Panc1 (cell line): ENCODE results near the gene RUVBL1. TPM values are rescaled to one million over a fixed set of nuclear protein-coding genes. Genes with fewer than 3 reads are reported as not detected.

Source experiments
- ATAC-seq: fragments of 200-7000 bp; cut with Tn5 transposase; 2 replicates; pipeline ENCODE4 v1.9.1; 2020; ENCODE audit warnings: mild to moderate bottlenecking, moderate library complexity
- BruUV-seq: library from RNA; stranded (reverse); fragments of 400-500 nt; replicated peaks from 2 replicates; lab custom pipeline; 2021; lab: Mats Ljungman, UMichigan
- CTCF ChIA-PET: fragments of 300-600 bp; sonication (Branson Sonifier 250); formaldehyde crosslinking; loops from one replicate; lab custom pipeline; 2022; ENCODE audit warnings: antibody characterized with exemption; lab: Charles Lee
- POLR2A ChIA-PET: fragments of 300-600 bp; sonication (Branson Sonifier 250); formaldehyde crosslinking; loops from one replicate; lab custom pipeline; 2022; ENCODE audit warnings: antibody characterized with exemption; lab: Charles Lee
- DNase-seq: peaks from one replicate; pipeline ENCODE4 v3.0.0-alpha.2; 2010; ENCODE audit warnings: low read depth, low spot score
- H3K27ac ChIP-seq: 2 replicates; pipeline ENCODE4 v1.5.1; 2011; ENCODE audit warnings: mild to moderate bottlenecking, low read length, inconsistent platforms
- H3K27me3 ChIP-seq: fragments of 200-500 bp; sonication (Bioruptor generic); 2 replicates; pipeline ENCODE4 v1.6.0; 2014; ENCODE audit warnings: low read length, inconsistent platforms; ENCODE audit not compliant: control insufficient read depth, insufficient read depth
- H3K36me3 ChIP-seq: fragments of 200-500 bp; sonication (Bioruptor generic); 2 replicates; pipeline ENCODE4 v1.5.1; 2014; ENCODE audit warnings: inconsistent platforms, mild to moderate bottlenecking, low read length, moderate library complexity; ENCODE audit not compliant: control insufficient read depth, insufficient read depth
- H3K4me1 ChIP-seq: 2 replicates; pipeline ENCODE4 v1.5.1; 2011; ENCODE audit warnings: inconsistent platforms, mild to moderate bottlenecking, low read length, moderate library complexity; ENCODE audit not compliant: control insufficient read depth, insufficient read depth
- H3K4me3 ChIP-seq, 2 experiments: 2 replicates each; pipeline ENCODE4 v1.5.1; 2011 to 2012; ENCODE audit warnings: low read depth in 2 of 2, low read length in 2 of 2, mild to moderate bottlenecking in 2 of 2, inconsistent platforms in 1 of 2, moderate library complexity in 1 of 2
- H3K9me3 ChIP-seq: fragments of 200-500 bp; sonication (Bioruptor generic); 2 replicates; pipeline ENCODE4 v1.5.1; 2014; ENCODE audit warnings: low read depth, mild to moderate bottlenecking, inconsistent platforms, low read length, moderate library complexity; ENCODE audit not compliant: control insufficient read depth, insufficient read depth
- POLR2AphosphoS5 ChIP-seq: IDR thresholded peaks from 2 replicates; pipeline ENCODE4 v1.6.1; 2012; ENCODE audit warnings: mild to moderate bottlenecking, low read depth, low read length, moderate library complexity
- SIN3A ChIP-seq: IDR thresholded peaks from 2 replicates; pipeline ENCODE4 v1.6.1; 2012; ENCODE audit warnings: low read depth, mild to moderate bottlenecking, low read length, moderate library complexity, borderline replicate concordance; ENCODE audit not compliant: insufficient read depth
- TCF7L2 ChIP-seq: IDR thresholded peaks from 2 replicates; pipeline ENCODE4 v1.6.1; 2011; ENCODE audit warnings: mild to moderate bottlenecking, low read depth, low read length, inconsistent platforms
- in situ Hi-C: cut with HindIII; loops from 2 replicates; pipeline ENCODE4 v1.10.0; 2016; ENCODE audit warnings: low sequenced_read_pairs, low pct_unique_long_range_greater_than_20kb
- intact Hi-C: fragments of 100-400 bp; cut with micrococcal nuclease; formaldehyde crosslinking; loops from one replicate; pipeline ENCODE4 v1.10.0; 2022; ENCODE audit not compliant: unreplicated experiment
- total RNA-seq: library from RNA; stranded (reverse); gene quantifications from one replicate; pipeline ENCODE4 v1.2.1, GENCODE V29; 2021; ENCODE audit not compliant: unreplicated experiment
- TF ChIP-seq, protein P1 (sequence below), 2 experiments: IDR thresholded peaks; 2 replicates each; pipeline ENCODE4 v1.6.1; 2011 to 2012; ENCODE audit warnings: low read depth in 2 of 2, control low read depth in 1 of 2, low read length in 1 of 2, mild to moderate bottlenecking in 1 of 2, moderate library complexity in 1 of 2; ENCODE audit not compliant: insufficient read depth in 1 of 2
- TF ChIP-seq, protein P2 (sequence below): fragments of 450-650 bp; IDR thresholded peaks from 2 replicates; pipeline ENCODE4 v1.5.1; 2017; ENCODE audit warnings: mild to moderate bottlenecking

The RUVBL1 gene
- total RNA-seq, 1 experiment from 2014 or later, result 122 TPM

DNA sequence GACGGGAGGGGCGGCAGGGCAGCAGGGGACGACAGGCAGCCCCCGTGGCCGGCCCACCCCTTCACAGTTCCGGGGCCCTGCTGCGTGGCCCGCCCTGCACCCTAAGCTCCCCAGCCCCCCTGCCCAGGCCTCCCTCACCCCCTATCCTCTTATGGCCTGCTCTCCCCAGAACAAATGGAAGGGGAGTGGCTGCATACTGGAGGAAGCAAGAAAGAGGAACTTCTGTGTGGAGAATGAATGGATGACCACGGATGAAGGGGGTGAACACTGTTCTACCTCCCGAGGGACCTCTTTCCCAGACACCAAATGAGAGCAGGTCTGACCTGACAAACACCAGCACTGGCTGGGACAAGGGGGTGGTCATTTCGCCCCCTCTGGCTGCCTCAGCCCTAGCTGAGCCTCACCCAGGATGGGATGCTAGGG, 46.4 kb downstream of the RUVBL1 start:
- TF ChIP-seq SIN3A, result no peak
- no peak for TF ChIP-seq TCF7L2
- TF ChIP-seq, protein P1, sequence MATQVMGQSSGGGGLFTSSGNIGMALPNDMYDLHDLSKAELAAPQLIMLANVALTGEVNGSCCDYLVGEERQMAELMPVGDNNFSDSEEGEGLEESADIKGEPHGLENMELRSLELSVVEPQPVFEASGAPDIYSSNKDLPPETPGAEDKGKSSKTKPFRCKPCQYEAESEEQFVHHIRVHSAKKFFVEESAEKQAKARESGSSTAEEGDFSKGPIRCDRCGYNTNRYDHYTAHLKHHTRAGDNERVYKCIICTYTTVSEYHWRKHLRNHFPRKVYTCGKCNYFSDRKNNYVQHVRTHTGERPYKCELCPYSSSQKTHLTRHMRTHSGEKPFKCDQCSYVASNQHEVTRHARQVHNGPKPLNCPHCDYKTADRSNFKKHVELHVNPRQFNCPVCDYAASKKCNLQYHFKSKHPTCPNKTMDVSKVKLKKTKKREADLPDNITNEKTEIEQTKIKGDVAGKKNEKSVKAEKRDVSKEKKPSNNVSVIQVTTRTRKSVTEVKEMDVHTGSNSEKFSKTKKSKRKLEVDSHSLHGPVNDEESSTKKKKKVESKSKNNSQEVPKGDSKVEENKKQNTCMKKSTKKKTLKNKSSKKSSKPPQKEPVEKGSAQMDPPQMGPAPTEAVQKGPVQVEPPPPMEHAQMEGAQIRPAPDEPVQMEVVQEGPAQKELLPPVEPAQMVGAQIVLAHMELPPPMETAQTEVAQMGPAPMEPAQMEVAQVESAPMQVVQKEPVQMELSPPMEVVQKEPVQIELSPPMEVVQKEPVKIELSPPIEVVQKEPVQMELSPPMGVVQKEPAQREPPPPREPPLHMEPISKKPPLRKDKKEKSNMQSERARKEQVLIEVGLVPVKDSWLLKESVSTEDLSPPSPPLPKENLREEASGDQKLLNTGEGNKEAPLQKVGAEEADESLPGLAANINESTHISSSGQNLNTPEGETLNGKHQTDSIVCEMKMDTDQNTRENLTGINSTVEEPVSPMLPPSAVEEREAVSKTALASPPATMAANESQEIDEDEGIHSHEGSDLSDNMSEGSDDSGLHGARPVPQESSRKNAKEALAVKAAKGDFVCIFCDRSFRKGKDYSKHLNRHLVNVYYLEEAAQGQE (IDR thresholded peaks at IDR 0.05; ENCODE audit: insufficient read depth in 1 of 2, low read depth in 2 of 2, low read length in 1 of 2), result no peak
- TF ChIP-seq, protein P2, sequence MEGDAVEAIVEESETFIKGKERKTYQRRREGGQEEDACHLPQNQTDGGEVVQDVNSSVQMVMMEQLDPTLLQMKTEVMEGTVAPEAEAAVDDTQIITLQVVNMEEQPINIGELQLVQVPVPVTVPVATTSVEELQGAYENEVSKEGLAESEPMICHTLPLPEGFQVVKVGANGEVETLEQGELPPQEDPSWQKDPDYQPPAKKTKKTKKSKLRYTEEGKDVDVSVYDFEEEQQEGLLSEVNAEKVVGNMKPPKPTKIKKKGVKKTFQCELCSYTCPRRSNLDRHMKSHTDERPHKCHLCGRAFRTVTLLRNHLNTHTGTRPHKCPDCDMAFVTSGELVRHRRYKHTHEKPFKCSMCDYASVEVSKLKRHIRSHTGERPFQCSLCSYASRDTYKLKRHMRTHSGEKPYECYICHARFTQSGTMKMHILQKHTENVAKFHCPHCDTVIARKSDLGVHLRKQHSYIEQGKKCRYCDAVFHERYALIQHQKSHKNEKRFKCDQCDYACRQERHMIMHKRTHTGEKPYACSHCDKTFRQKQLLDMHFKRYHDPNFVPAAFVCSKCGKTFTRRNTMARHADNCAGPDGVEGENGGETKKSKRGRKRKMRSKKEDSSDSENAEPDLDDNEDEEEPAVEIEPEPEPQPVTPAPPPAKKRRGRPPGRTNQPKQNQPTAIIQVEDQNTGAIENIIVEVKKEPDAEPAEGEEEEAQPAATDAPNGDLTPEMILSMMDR, result no peak
- TF ChIP-seq POLR2AphosphoS5, result no peak
- no peaks in the 10 kb centered on the region for H3K9me3 ChIP-seq
- ATAC-seq (no peak), DNase-seq (no peak)
- in situ Hi-C loops (no loop called here), intact Hi-C loops (no loop called here)
- H3K4me3 ChIP-seq, result no peak overlapping the region
- ChIA-PET POLR2A (no interaction called here), CTCF (no interaction called here)
- peaks cover 6% of the 10 kb centered on the region; the same call in 1 of the 2 replicates for H3K4me1 ChIP-seq
- H3K27ac ChIP-seq, result no peak overlapping the region
- no TSS peak for BruUV-seq
- peaks cover 5% of the 10 kb centered on the region; the same call in 1 of the 2 replicates for H3K36me3 ChIP-seq
- H3K27me3 ChIP-seq, result no peaks in the 10 kb centered on the region

DNA sequence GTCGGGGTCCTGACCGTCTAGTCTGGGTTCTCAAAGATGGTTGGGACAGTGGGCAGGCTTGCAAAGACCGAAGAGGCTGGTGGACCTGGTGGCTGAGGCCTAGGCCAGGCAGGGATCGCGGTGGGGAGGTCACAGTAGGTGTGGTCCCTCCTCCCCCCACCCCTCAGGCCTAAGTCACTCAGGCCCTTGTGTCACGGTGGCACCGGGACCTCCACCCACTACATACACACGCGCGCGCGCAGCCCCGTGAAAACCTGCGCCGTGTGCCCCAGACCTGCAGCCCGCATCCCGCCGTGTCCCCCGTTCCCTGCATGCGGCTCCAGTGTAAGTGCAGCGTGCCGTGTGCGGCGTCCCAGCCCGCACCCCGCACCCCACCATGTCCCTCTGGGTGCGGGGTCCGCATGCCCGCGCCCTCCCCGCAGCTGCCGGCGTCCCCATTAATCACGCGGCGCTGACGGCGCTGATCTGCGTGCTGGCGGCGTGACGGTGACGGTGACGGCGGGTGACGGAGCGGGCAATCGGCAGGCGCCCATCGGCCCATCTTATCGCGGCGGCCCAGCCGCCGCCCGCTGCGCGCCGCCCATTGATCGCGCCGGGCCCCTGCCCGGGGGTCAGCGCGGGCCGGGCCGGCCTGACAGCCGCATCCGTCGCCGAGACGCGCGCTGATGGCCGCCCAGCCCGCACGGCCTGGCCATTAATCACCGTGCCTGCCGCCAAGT, 47.0 kb downstream of the RUVBL1 start:
- no peak for TF ChIP-seq POLR2AphosphoS5
- TF ChIP-seq SIN3A, result no peak
- TF ChIP-seq, protein P2, result no peak
- TF ChIP-seq, protein P1 (IDR thresholded peaks at IDR 0.05; ENCODE audit: insufficient read depth in 1 of 2, low read depth in 2 of 2, low read length in 1 of 2), result no peak
- Histone ChIP-seq H3K4me1 (peaks cover 6% of the 10 kb centered on the region; the same call in 1 of the 2 replicates), H3K9me3 (no peaks in the 10 kb centered on the region), H3K36me3 (peaks cover 5% of the 10 kb centered on the region; the same call in 1 of the 2 replicates), H3K4me3 (no peak overlapping the region), H3K27me3 (no peaks in the 10 kb centered on the region), H3K27ac (no peak overlapping the region)
- DNase-seq (no peak), ATAC-seq (no peak)
- POLR2A ChIA-PET, result no interaction called here
- in situ Hi-C loops (no loop called here), intact Hi-C loops (no loop called here)
- BruUV-seq, result no TSS peak
- CTCF ChIA-PET, result no interaction called here
